NB4 (cell line): Measurements from ENCODE around the gene RPS6KA2.

Experiments used
- DNase-seq: peaks from one replicate; pipeline ENCODE4 v3.0.0; 2010; ENCODE audit warnings: low read depth
- H3K4me3 ChIP-seq: one replicate; pipeline ENCODE4 v1.5.1; 2011; ENCODE audit warnings: mild to moderate bottlenecking, low read depth, low read length, moderate library complexity
- CTCF ChIP-seq: IDR thresholded peaks from one replicate; pipeline ENCODE4 v1.5.1; 2012; ENCODE audit warnings: low read depth, low read length
- MAX ChIP-seq: IDR thresholded peaks from 2 replicates; pipeline ENCODE4 v1.6.1; 2011; ENCODE audit warnings: low read depth, low read length
- MYC ChIP-seq: IDR thresholded peaks from 2 replicates; pipeline ENCODE4 v1.6.1; 2011; ENCODE audit warnings: low read depth, low read length
- POLR2A ChIP-seq: IDR thresholded peaks from 2 replicates; pipeline ENCODE4 v1.6.1; 2011; ENCODE audit warnings: mild to moderate bottlenecking; ENCODE audit not compliant: insufficient read length; ENCODE audit errors: extremely low read depth

RPS6KA2 gene

GRCh38 chr6:166434336-166434735 lies 192.7 kb downstream of the RPS6KA2 start:
- no peak overlapping the region for H3K4me3 ChIP-seq
- TF ChIP-seq MYC = no peak
- TF ChIP-seq MAX = no peak
- TF ChIP-seq POLR2A = no peak
- TF ChIP-seq CTCF = no peak
- DNase-seq = no peak

GRCh38 chr6:166433096-166433495 lies 194.0 kb downstream of the RPS6KA2 start:
- no peak for DNase-seq
- H3K4me3 ChIP-seq = no peak overlapping the region
- TF ChIP-seq MAX = no peak
- no peak for TF ChIP-seq POLR2A
- TF ChIP-seq CTCF = no peak
- TF ChIP-seq MYC = no peak

DNA sequence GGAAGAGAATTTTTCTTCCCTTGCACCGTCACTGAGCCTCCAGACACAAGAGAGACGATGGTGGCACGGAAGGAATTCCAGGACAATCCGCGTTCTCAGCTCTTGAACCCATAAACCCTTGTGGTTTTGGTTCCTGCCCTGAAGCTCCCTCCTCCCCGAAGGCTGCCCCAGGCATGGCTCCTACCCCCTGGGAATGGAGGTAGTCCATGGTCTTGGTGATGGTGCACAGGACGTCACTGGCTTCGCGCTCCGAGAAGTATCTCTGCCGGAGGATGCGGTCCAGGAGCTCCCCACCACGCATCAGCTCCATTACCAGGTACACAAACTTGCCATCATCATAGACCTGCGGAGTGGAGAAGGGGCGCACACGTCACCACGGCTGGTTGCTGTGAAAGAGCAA lies 196.8 kb downstream of the RPS6KA2 start:
- TF ChIP-seq MYC (no peak), MAX (no peak), CTCF (no peak), POLR2A (no peak)
- H3K4me3 ChIP-seq = no peak overlapping the region
- no peak for DNase-seq

GRCh38 chr6:166424431-166424830 lies 202.6 kb downstream of the RPS6KA2 start:
- no peak for DNase-seq
- H3K4me3 ChIP-seq = no peak overlapping the region
- TF ChIP-seq POLR2A = no peak
- no peak for TF ChIP-seq MAX
- no peak for TF ChIP-seq CTCF
- TF ChIP-seq MYC = no peak

DNA sequence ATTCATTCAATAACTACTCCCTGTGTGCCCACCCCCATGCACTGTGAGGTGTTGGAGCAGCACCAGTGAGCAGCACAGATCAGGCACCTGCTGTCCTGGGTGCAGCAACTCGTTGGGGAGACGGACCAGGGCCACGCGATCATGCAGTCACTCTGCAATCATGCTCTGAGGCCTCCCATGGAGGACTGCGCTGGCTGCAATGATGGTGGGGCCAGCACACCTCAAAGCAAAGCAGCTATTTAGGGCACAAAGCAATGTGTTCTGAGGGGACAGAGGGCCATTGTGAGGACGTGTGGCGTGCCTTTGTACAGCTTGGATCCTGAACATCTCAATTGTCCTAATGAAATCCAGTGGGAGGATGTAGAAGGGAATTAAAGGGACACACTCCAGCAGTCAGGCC lies 203.3 kb downstream of the RPS6KA2 start:
- H3K4me3 ChIP-seq = no peak overlapping the region
- TF ChIP-seq MYC (no peak), POLR2A (no peak), CTCF (no peak), MAX (no peak)
- DNase-seq = no peak
